ENCODE data around the gene GLCE. TPM values are rescaled to one million over a fixed set of nuclear protein-coding genes. Genes with fewer than 3 reads are reported as not detected.
"Not testable (repeated sequence)": the region's sequence is repeated elsewhere in the genome, so short reads cannot be mapped to it uniquely, and the experiment has no call there.

GLCE gene
- total RNA-seq, 1 donor, result 14.8 TPM

DNA sequence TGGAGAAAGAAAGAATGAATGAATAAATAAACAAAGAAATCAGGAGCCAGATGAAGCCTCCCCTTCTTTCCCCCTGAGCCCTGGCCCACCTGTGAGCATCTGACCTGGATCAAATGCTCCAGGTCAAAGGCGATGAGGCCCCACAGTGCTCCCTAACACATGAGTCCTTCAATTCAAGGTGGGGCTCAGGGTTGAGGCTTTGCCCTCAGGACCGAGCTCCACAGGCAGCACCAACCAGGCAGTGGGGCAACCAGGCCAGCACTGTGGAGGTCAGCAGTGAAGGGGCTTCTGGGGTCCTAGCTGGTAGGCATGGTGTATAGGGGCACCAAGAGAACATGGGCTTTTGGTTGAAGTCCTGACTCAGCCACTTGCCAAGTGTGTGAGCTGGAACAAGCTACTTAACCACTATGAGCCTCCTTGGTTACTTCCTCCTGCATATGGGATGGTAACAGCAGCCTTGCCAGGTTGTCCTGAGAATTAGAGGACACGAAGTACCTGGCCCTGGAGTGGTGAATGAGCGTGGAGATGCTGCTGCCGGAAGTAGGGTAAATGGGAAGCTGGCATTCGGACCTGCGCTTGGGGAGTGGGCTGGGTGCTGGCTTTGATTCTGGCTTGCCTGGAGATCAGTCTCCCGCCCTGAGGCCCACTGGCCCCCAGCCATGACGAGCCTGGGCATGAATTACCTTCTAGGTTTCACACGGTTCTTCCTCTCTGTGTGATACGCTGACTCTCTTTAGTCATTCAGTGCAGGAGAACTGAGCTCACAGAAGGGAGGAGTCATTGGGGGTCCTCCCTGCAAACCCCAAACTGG, 128.3 kb downstream of the GLCE start:
- Histone ChIP-seq H2AFZ (ENCODE audit: low read length) (no peak overlapping the region), H3K36me3 (ENCODE audit: insufficient read depth, low read length) (no peaks in the 10 kb centered on the region), H3K9me3 (ENCODE audit: low read depth, low read length) (no peaks in the 10 kb centered on the region), H3K4me3 (ENCODE audit: insufficient read depth, low read length) (no peak overlapping the region), H3K4me1 (ENCODE audit: insufficient read depth, low read length) (no peaks in the 10 kb centered on the region), H3K27ac (ENCODE audit: low read depth, low read length) (no peak overlapping the region), H3K79me2 (ENCODE audit: insufficient read depth, low read length) (no peaks in the 10 kb centered on the region), H3K4me2 (ENCODE audit: insufficient read depth, low read length) (no peak overlapping the region), H3K27me3 (ENCODE audit: insufficient read depth, low read length) (no peaks in the 10 kb centered on the region), H4K20me1 (ENCODE audit: insufficient read depth, low read length) (no peaks in the 10 kb centered on the region)
- DNase-seq (ENCODE audit: insufficient read length, low spot score, missing footprints), result no peak
- TF ChIP-seq, protein P1, sequence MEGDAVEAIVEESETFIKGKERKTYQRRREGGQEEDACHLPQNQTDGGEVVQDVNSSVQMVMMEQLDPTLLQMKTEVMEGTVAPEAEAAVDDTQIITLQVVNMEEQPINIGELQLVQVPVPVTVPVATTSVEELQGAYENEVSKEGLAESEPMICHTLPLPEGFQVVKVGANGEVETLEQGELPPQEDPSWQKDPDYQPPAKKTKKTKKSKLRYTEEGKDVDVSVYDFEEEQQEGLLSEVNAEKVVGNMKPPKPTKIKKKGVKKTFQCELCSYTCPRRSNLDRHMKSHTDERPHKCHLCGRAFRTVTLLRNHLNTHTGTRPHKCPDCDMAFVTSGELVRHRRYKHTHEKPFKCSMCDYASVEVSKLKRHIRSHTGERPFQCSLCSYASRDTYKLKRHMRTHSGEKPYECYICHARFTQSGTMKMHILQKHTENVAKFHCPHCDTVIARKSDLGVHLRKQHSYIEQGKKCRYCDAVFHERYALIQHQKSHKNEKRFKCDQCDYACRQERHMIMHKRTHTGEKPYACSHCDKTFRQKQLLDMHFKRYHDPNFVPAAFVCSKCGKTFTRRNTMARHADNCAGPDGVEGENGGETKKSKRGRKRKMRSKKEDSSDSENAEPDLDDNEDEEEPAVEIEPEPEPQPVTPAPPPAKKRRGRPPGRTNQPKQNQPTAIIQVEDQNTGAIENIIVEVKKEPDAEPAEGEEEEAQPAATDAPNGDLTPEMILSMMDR (IDR thresholded peaks at IDR 0.05; ENCODE audit: extremely low read depth, low read depth, low read length), result no peak

GRCh38 chr15:69289342-69290146, 129.1 kb downstream of the GLCE start:
- Histone ChIP-seq H3K4me3 (ENCODE audit: insufficient read depth, low read length) (no peak overlapping the region), H3K4me2 (ENCODE audit: insufficient read depth, low read length) (no peak overlapping the region), H3K36me3 (ENCODE audit: insufficient read depth, low read length) (no peaks in the 10 kb centered on the region), H3K4me1 (ENCODE audit: insufficient read depth, low read length) (no peaks in the 10 kb centered on the region), H3K27me3 (ENCODE audit: insufficient read depth, low read length) (no peaks in the 10 kb centered on the region), H3K27ac (ENCODE audit: low read depth, low read length) (no peak overlapping the region), H2AFZ (ENCODE audit: low read length) (peak overlapping the region; percentile 50), H3K79me2 (ENCODE audit: insufficient read depth, low read length) (no peaks in the 10 kb centered on the region), H3K9me3 (ENCODE audit: low read depth, low read length) (no peaks in the 10 kb centered on the region), H4K20me1 (ENCODE audit: insufficient read depth, low read length) (no peaks in the 10 kb centered on the region)
- TF ChIP-seq, protein P1 (IDR thresholded peaks at IDR 0.05; ENCODE audit: extremely low read depth, low read depth, low read length), result no peak
- DNase-seq (ENCODE audit: insufficient read length, low spot score, missing footprints), result no peak

DNA sequence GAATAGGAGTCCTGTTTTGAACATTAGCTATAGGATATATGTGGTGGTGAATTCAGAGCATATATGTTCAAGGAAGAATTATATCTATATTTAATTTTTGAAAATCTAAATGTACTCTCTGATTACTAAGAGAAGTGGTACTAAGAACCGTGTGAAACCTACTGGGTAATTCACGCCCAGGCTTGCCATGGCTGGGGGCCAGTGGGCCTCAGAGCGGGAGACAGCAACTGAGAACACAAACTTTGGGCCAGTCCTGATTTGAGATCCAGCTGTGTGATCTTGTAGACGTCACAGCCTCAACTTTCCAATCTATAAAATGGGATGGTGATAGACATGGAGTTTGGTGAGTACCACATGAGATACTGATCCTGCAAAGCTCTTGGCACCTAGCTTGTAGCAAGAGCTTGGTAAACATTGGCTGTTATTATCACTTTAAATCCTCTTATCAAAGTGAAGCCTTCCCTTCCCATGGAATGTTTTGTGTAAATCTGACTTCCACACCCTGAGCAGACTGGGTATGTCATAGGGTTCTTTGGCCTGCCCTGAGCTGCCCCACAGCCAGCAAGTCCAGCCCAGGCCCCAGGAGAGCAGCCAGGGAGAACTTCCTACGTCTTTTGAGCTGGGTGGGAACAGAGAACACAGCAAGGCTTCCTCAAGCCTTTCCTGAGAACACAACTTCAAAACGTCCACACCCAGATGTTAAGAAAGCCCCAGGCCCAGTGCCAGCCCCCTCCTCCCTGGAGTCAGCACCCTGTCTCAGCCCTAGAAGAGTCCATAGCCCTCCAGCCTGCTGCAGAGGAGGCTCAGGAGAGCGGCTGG, 130.1 kb downstream of the GLCE start:
- H3K36me3 ChIP-seq (ENCODE audit: insufficient read depth, low read length), result no peaks in the 10 kb centered on the region
- H3K27me3 ChIP-seq (ENCODE audit: insufficient read depth, low read length), result no peaks in the 10 kb centered on the region
- no peak overlapping the region for H3K4me2 ChIP-seq (ENCODE audit: insufficient read depth, low read length)
- H3K4me3 ChIP-seq (ENCODE audit: insufficient read depth, low read length), result no peak overlapping the region
- H3K9me3 ChIP-seq (ENCODE audit: low read depth, low read length), result peaks cover 3% of the 10 kb centered on the region
- DNase-seq (ENCODE audit: insufficient read length, low spot score, missing footprints), result no peak
- no peak overlapping the region for H3K27ac ChIP-seq (ENCODE audit: low read depth, low read length)
- H2AFZ ChIP-seq (ENCODE audit: low read length), result no peak overlapping the region
- H4K20me1 ChIP-seq (ENCODE audit: insufficient read depth, low read length), result no peaks in the 10 kb centered on the region
- no peaks in the 10 kb centered on the region for H3K79me2 ChIP-seq (ENCODE audit: insufficient read depth, low read length)
- TF ChIP-seq, protein P1 (IDR thresholded peaks at IDR 0.05; ENCODE audit: extremely low read depth, low read depth, low read length), result no peak
- H3K4me1 ChIP-seq (ENCODE audit: insufficient read depth, low read length), result no peaks in the 10 kb centered on the region

DNA sequence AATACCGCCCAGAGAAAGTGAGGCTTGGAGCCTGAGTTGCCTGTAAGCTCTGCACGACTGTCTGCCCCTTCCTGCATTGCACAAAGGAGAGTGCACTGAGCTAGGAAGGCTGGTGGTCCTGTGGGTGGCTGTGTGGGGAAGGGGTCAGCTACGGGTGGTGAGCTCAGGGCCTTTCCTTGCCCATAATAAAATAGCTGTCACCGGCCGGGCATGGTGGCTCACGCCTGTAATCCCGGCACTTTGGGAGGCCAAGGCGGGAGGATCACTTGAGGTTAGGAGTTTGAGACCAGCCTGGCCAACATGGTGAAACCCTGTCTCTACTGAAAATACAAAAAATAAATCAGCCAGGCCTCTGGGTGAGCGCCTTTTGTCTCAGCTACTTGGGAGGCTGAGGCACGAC, 131.2 kb downstream of the GLCE start:
- not testable (repeated sequence) for DNase-seq (ENCODE audit: insufficient read length, low spot score, missing footprints); H4K20me1 ChIP-seq (ENCODE audit: insufficient read depth, low read length); H3K36me3 ChIP-seq (ENCODE audit: insufficient read depth, low read length); H3K4me1 ChIP-seq (ENCODE audit: insufficient read depth, low read length); H3K27ac ChIP-seq (ENCODE audit: low read depth, low read length); H3K4me3 ChIP-seq (ENCODE audit: insufficient read depth, low read length); H3K79me2 ChIP-seq (ENCODE audit: insufficient read depth, low read length); H3K9me3 ChIP-seq (ENCODE audit: low read depth, low read length); H3K4me2 ChIP-seq (ENCODE audit: insufficient read depth, low read length); H2AFZ ChIP-seq (ENCODE audit: low read length); H3K27me3 ChIP-seq (ENCODE audit: insufficient read depth, low read length)
